HG02610 (cell line): ENCODE results near the gene PRKG1.
A peak's percentile ranks its signal among the peaks of the same experiment; 100 is the strongest.
"Not testable (repeated sequence)": the region's sequence is repeated elsewhere in the genome, so short reads cannot be mapped to it uniquely, and the experiment has no call there.

ENCODE experiments used
- ATAC-seq: cut with Tn5 transposase; IDR thresholded peaks from one replicate; pipeline ENCODE4 v1.9.1; 2021; ENCODE audit warnings: mild to moderate bottlenecking, moderate library complexity; ENCODE audit not compliant: unreplicated experiment

Gene PRKG1

DNA sequence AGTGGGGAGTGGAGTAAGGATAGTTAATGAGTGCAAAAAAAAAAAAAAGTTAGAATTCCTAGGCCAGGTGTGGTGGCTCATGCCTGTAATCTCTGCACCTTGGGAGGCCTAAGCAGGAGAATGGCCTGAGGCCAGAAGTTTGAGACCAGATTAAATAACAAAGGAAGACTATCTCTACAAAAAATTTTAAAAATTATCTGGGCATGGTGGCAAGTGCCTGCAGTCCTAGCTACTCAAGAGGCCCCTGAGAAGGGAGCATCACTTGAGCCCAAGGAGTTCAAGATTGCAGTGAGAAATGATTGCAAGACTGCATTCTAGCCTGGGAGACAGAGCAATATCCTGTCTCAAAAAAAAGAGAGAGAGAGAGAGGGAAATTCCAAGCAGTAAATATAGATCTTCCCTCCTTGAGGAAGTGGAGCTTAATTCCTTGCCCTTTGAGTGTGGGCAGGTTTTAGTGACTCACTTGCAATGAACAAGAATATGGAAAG lies 644.6 kb downstream of the PRKG1 start:
- ATAC-seq, result no peak

DNA sequence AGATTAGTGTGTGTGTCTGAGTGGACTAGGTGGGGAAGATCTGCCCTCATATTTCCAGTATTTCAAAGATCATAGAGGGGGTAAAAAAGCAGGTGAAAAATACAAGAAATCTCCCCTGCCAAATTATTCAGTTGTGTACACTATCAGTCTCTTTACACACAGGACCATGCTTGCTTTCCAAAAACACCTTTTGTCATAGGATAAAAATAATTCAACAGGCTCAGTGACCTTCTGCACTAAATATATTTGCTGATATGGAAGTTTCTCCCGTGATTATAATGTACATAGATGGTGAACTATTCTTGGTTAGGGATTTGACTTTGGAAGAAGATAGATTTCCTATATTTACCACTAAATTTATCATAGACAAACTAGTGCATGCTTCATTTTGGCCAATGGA lies 649.8 kb downstream of the PRKG1 start:
- no peak for ATAC-seq

DNA sequence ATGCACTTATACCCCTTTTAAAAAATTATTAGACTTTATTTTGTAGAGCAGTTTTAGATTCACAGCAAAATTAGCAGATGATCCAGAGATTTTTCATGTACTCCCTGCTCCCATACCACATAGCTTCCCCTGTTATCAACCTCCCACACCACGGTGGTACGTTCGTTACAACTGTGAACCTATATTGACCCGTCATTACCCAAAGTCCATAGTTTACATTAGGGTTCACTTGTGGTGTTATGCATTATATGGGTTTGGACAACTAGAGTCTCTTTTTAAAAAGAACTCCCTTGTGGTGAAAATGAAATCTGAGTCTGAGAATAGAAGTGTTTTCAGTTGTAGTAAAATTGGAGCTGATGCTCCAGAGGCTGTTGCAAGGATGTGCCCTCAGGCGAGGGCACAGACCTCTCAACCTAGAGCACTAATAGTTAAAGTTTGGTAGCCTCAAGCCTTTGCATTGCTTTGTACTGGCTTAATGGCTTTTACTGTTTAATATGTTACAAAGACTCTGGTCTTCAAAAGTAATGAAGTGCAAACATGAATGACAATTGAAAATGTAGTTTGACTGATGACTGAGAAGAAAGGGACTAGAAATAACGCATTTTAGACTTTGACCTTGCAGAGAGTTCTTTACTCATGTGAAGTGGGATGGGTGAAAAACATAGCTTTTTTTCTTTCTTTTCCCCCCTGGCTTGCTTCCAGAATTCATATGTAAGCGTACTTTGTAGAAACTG lies 655.7 kb downstream of the PRKG1 start:
- no peak for ATAC-seq

GRCh38 chr10:51733057-51733456 lies 658.8 kb downstream of the PRKG1 start:
- no peak for ATAC-seq

GRCh38 chr10:51743146-51743545 lies 668.9 kb downstream of the PRKG1 start:
- ATAC-seq, result peak; percentile 96

- ATAC-seq, result peak; percentile 44
These were observed 670.1 kb downstream of the PRKG1 start for GRCh38 chr10:51744235-51745000.

DNA sequence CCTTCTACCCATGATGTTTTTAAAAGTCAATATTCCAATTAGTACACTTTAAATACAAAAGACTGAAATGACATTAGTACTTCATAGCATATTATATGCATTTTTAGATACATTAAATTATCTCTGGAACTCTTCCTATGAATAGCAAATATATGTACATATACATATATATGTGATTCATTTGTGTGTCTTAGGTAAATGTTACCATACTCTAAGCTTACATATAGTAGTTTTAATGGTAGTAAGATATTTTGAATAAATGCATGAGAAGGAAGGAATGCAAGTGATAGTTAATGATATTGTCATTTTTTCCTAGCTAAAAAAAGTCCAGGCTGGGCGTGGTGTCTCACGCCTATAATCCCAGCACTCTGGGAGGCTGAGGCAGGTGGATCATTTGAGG lies 671.1 kb downstream of the PRKG1 start:
- ATAC-seq, result no peak

DNA sequence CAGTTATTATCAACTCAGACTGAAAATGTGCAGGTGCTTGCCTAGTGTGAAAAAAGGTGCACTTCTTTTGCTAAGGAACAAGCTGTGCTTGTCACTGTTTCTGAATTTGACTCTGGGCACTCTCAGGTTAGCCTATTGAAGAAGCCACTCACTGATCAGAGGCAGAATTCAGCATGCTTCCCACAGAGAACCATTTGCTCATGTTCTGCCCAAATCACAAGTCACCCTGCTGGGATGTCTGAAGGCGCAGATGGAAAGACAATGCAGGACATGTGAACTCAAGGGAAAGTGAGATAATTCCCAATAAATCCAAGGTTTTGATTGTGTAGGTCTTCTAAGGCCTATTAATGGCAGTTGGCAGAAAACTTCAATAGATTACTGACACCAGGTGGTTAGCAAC lies 672.9 kb downstream of the PRKG1 start:
- no peak for ATAC-seq

GRCh38 chr10:51748959-51749358 lies 674.7 kb downstream of the PRKG1 start:
- ATAC-seq, result no peak

DNA sequence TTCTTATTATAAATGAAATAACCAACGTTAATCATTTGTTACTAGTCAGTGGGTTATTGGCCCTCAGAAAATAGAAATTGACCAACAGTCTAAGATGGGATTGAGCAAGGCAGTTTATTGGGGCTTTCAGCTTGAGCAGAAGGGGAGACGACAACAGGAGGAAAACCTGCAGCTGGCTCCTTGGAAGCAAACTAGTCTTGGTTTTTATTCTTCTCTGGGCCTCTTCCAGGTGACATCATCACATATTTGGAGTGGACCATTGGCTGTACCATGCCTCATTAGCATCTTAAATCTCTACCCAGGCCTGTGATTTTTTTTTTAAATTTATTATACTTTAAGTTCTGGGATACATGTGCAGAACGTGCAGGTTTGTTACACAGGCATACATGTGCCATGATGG lies 684.1 kb downstream of the PRKG1 start:
- ATAC-seq, result no peak

DNA sequence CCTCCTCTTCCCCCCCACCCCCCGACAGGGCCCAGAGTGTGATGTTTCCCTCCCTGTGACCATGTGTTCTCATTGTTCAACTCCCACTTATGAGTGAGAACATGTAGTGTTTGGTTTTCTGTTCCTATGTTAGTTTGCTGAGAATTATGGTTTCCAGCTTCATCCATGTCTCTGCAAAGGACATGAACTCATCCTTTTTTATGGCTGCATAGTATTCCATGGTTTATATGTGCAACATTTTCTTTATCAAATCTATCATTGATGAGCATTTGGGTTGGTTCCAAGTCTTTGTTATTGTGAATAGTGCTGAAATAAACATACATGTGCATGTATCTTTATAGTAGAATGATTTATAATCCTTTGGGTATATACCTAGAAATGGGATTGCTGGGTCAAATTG lies 684.6 kb downstream of the PRKG1 start:
- not testable (repeated sequence) for ATAC-seq

DNA sequence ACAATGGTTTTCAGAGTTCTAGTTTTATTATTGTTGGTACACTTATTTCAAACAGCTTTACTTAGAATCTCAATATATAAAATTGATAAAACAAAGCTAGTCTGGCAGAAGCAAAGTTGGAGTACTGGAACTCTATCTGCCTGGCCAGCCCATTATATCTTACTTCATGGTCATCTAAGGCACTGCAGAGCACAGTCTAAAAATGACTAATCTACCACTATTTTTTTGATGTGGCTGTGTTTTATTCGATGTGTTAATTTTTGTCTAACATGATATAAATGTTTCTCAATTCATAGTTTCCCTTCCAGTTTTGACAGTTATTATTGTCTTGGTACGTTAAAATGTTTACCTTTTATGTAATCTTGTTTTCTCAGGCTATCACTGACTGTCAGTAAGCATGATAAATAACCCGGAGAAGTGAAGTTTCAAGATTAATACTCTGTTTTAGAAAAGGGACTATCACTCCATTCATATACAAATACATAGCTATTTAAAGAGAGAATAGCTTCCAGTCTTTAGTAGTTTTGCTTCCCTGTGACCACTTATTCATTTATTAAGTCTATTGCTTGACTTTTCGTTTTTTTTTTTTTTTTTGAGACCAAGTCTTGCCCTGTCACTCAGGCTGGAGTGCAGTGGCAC lies 685.7 kb downstream of the PRKG1 start:
- ATAC-seq, result peak; percentile 71

DNA sequence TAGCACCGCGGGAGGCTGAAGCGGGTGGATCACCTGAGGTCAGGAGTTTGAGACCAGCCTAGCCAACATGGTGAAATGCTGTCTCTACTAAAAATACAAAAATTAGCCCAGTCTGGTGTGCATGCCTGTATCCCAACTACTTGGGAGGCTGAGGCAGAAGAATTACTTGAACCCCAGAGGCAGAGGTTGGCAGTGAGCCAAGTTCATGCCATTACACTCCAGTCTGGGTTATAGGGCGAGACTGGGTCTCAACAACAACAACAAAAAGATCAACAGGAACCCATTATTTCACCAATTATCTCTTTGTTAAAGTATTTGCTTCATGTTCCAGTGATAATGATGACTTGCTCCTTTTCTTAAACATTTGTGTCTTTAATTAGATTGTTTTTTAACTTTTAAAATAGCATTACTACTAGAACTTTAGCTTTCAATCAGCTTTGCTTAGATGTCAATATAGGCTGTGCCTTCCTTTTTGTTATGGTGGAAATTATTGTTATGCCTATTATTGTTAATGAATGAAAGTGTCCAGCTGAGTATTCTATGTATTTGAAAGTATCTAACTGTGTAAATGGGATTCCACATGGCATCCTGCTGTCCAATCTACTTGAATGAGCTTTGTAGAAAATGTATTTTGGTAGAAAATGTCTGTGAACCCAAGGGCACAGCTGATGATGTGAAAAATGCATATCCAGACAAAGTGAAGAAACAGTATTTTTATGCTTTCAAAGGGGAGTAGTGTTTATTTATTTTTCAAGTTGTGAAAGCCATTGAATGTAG lies 686.8 kb downstream of the PRKG1 start:
- no peak for ATAC-seq

DNA sequence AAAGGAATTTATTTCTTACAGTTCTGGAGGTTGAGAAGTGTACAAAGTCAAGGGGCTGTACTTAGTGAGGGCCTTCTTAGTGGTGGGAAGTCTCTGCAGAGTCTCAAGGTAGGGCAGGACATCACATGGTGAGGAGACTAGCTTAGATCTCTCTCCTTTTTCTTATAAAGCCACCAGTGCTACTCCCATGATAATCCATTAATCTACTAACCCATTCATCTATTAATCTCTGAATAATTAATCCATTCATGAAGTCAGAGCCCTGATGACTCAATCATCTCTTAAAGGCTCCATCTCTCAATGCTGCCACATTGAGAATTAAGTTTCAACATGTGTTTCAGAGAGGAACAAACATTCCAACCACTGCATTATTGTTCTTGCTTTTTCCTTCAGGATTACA lies 689.5 kb downstream of the PRKG1 start:
- ATAC-seq, result no peak

DNA sequence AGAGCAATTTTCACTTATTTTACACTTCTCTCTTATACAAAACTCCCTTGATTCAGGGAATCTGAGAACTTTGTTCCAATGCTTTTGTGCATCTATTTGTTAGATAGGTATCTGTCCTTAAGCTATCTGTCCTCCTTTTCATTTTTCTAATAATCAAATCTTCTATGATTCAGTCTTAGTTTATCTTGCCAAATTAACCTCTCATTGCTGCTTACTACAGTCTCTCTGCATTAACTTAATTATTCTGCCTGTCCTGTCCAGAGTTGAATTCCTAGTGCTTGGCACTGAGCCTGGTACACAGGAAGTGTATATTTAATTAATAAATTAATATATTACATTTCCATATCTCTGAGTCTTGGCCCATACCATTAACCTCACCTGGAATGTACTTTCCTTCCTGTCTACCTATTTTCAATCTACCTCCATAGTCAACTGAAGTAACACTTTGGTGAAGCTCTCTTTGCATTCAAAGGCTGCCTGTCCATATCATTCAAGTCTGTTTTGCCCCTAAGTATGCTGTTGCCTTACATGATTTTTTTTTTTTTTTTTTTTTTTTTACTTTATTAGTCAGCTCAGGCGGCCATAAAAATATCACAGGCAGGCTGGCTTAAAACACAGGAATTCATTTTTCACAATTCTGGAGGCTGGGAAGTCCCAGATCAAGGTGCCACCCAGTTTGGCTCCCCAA lies 691.1 kb downstream of the PRKG1 start:
- ATAC-seq, result no peak

DNA sequence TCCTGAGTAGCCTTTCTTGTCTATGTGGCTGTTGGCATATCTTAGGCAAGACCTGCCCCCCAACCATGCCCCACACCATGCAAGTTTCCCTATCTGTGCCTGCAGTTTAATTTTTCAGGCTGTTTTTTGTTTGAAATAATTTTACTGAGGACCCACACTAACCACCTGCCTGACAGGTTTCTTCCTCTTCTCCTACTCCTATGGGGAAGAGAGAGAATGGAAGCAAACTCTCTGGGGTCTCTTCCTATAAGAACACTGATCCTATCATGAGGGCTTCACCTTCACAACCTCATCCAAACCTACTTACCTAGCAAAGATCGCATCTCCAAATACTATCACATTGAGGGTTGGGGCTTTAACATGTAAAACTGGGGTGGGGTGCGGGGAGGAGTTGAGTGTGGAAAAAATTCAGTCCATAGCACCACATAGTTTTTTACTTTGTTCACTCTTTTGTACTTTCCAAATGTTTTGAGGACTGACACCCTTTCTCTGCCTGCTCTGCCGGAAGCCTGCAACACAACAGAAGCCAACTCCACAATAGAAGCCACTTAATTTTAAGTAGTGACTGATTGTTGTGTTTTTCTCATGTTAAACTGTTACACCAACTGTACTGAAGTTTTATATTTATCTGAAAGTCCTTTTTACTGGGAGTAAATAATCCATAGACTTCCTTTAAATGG lies 692.3 kb downstream of the PRKG1 start:
- no peak for ATAC-seq

DNA sequence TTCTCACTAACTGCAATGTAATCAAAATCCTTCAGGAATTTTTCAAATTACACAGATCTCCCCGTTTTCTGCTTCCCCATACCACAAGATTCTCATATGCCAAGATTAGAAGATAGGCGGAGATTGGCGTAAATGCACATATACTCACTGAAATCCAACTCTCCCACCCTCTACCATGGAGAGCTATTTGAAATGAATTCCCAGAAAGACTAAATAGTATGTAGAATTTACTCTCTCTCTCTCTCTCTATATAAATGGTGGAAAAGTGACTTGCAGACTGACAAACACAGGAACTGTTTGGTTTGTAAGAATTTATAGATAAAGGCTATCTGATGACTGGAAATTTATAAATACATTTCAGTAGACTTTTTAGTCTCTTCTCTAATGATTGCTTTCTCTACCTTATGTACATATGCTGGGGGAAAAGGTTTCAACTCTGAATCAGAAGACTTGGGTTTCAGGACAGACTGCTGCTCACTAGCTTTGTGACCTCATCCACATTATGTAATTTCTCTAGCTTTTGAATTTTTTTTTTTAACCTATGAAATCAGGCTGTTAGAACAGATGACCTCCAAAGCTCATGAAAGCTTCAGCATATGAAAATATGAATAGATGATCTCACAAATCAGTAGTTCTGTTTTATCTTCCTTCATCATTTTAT lies 692.9 kb downstream of the PRKG1 start:
- ATAC-seq, result no peak

- no peak for ATAC-seq
These were observed 694.7 kb downstream of the PRKG1 start for GRCh38 chr10:51768886-51769465.

- no peak for ATAC-seq
These were observed 696.4 kb downstream of the PRKG1 start for GRCh38 chr10:51770709-51771108.
